ENCODE data around the gene NREP. TPM values are rescaled to one million over a fixed set of nuclear protein-coding genes. Genes with fewer than 3 reads are reported as not detected.

Gene NREP
- total RNA-seq, 1 experiment from 2014 or later, result 2.3 TPM

GRCh38 chr5:111753884-111754589 lies 3.0 kb downstream of the NREP start:
- Histone ChIP-seq H3K4me1 (peaks cover 11% of the 10 kb centered on the region; the same call in 1 of the 2 replicates), H3K4me3 (ENCODE audit: low read depth, low read length) (no peak overlapping the region), H3K27me3 (replicated peaks; ENCODE audit: control insufficient read depth, insufficient read depth, low read length) (peaks cover 1% of the 10 kb centered on the region; the same call in 1 of the 2 replicates), H3K9me3 (no peaks in the 10 kb centered on the region), H3K36me3 (ENCODE audit: control insufficient read depth, insufficient read depth, low read length) (no peaks in the 10 kb centered on the region)
- intact Hi-C loops (cut with micrococcal nuclease; ENCODE audit: unreplicated experiment), result no loop called here
- Mint-ChIP-seq H3K4me3 (ENCODE audit: unreplicated experiment) (no peak overlapping the region), H3K27me3 (ENCODE audit: insufficient read depth, unreplicated experiment) (peaks cover 5% of the 10 kb centered on the region), H3K9me3 (ENCODE audit: unreplicated experiment) (no peaks in the 10 kb centered on the region), H3K27ac (ENCODE audit: unreplicated experiment) (no peak overlapping the region), H3K36me3 (ENCODE audit: insufficient read depth, unreplicated experiment) (no peaks in the 10 kb centered on the region), H3K4me1 (ENCODE audit: low read depth, unreplicated experiment) (peaks cover 4% of the 10 kb centered on the region)
- no peak for TF ChIP-seq CTCF (IDR thresholded peaks at IDR 0.05; ENCODE audit: insufficient read depth in 1 of 2, low read depth in 1 of 2, low read length in 1 of 2, severe bottlenecking in 1 of 2, unreplicated experiment in 1 of 2)
- ChIA-PET POLR2A (no interaction called here), CTCF (no interaction called here)
- no TSS peak for BruUV-seq (replicated peaks)
- no peak for DNase-seq

GRCh38 chr5:111752426-111752965 lies 4.5 kb downstream of the NREP start:
- H3K36me3 ChIP-seq (ENCODE audit: control insufficient read depth, insufficient read depth, low read length), result no peaks in the 10 kb centered on the region
- no peak for TF ChIP-seq CTCF (IDR thresholded peaks at IDR 0.05; ENCODE audit: insufficient read depth in 1 of 2, low read depth in 1 of 2, low read length in 1 of 2, severe bottlenecking in 1 of 2, unreplicated experiment in 1 of 2)
- no peaks in the 10 kb centered on the region for H3K27me3 ChIP-seq (replicated peaks; ENCODE audit: control insufficient read depth, insufficient read depth, low read length)
- 0 out of 2 replicates have a peak, but pooled peaks cover 4% of the 10 kb centered on the region for H3K4me1 ChIP-seq
- CTCF ChIA-PET, result no interaction called here
- no TSS peak for BruUV-seq (replicated peaks)
- H3K4me3 ChIP-seq (ENCODE audit: low read depth, low read length), result no peak overlapping the region
- peaks cover 2% of the 10 kb centered on the region for H3K27me3 Mint-ChIP-seq (ENCODE audit: insufficient read depth, unreplicated experiment)
- peaks cover 4% of the 10 kb centered on the region for H3K4me1 Mint-ChIP-seq (ENCODE audit: low read depth, unreplicated experiment)
- intact Hi-C loops (cut with micrococcal nuclease; ENCODE audit: unreplicated experiment), result no loop called here
- no peak overlapping the region for H3K4me3 Mint-ChIP-seq (ENCODE audit: unreplicated experiment)
- POLR2A ChIA-PET, result no interaction called here
- H3K9me3 Mint-ChIP-seq (ENCODE audit: unreplicated experiment), result no peaks in the 10 kb centered on the region
- no peak overlapping the region for H3K27ac Mint-ChIP-seq (ENCODE audit: unreplicated experiment)
- DNase-seq, result no peak
- H3K9me3 ChIP-seq, result no peaks in the 10 kb centered on the region
- no peaks in the 10 kb centered on the region for H3K36me3 Mint-ChIP-seq (ENCODE audit: insufficient read depth, unreplicated experiment)

- H3K4me1 Mint-ChIP-seq (ENCODE audit: low read depth, unreplicated experiment), result no peaks in the 10 kb centered on the region
- POLR2A ChIA-PET, result no interaction called here
Observed at GRCh38 chr5:111749303-111750026, 7.5 kb downstream of the NREP start.

More at GRCh38 chr5:111749303-111750026, 7.5 kb downstream of the NREP start:
- Mint-ChIP-seq H3K27ac (ENCODE audit: unreplicated experiment) (no peak overlapping the region), H3K9me3 (ENCODE audit: unreplicated experiment) (no peaks in the 10 kb centered on the region), H3K27me3 (ENCODE audit: insufficient read depth, unreplicated experiment) (peaks cover 2% of the 10 kb centered on the region), H3K36me3 (ENCODE audit: insufficient read depth, unreplicated experiment) (no peaks in the 10 kb centered on the region), H3K4me3 (ENCODE audit: unreplicated experiment) (no peak overlapping the region)
- no TSS peak for BruUV-seq (replicated peaks)
- no peaks in the 10 kb centered on the region for H3K36me3 ChIP-seq (ENCODE audit: control insufficient read depth, insufficient read depth, low read length)
- no peak for DNase-seq
- H3K4me3 ChIP-seq (ENCODE audit: low read depth, low read length), result no peak overlapping the region
- no peaks in the 10 kb centered on the region for H3K4me1 ChIP-seq
- no peaks in the 10 kb centered on the region for H3K9me3 ChIP-seq
- intact Hi-C loops (cut with micrococcal nuclease; ENCODE audit: unreplicated experiment), result no loop called here
- CTCF ChIA-PET, result no interaction called here
- H3K27me3 ChIP-seq (replicated peaks; ENCODE audit: control insufficient read depth, insufficient read depth, low read length), result no peaks in the 10 kb centered on the region
- no peak for TF ChIP-seq CTCF (IDR thresholded peaks at IDR 0.05; ENCODE audit: insufficient read depth in 1 of 2, low read depth in 1 of 2, low read length in 1 of 2, severe bottlenecking in 1 of 2, unreplicated experiment in 1 of 2)

Measured in Caco-2 (cell line).